GM19238 (cell line): ENCODE data around the gene PPARA.

Experiments
- DNase-seq: peaks from one replicate; pipeline ENCODE4 v3.0.0; 2011; ENCODE audit warnings: low spot score; ENCODE audit not compliant: insufficient read length

PPARA gene

DNA sequence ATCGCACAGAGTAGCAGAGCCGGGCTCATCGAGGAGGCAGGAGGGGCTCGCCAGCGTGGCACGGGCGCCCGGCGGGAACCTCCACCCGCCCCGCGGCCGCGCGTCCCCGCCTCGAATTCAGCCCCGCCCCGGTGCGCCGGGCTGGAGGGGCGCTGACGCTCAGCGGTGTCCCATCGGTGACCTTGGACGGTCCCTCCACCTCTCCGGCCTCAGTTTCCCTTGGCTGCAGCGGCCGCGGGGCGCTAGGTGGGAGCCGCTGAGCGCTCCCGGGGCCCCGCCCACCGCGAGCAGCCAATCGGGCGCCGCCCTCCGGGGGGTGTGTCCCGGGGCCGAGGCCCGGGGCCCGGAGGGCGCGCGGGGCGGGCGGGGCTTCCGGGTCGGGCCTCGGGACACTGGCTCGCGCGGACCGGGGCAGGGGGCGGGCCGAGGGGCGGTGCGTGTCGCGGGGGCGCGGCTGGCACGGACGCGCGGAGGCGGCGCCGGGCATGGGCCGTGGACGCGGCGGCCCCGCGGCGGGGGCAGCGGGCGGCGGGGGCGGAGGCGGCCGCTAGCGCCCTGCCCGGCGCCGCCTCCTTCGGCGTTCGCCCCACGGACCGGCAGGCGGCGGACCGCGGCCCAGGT lies at the start of gene PPARA:
PPARA (plus strand) TSS at position 493 of the 621 bp plus-strand sequence. CDS start 47,858 bp downstream, outside the sequence.
- peak; percentile 98 for DNase-seq

DNA sequence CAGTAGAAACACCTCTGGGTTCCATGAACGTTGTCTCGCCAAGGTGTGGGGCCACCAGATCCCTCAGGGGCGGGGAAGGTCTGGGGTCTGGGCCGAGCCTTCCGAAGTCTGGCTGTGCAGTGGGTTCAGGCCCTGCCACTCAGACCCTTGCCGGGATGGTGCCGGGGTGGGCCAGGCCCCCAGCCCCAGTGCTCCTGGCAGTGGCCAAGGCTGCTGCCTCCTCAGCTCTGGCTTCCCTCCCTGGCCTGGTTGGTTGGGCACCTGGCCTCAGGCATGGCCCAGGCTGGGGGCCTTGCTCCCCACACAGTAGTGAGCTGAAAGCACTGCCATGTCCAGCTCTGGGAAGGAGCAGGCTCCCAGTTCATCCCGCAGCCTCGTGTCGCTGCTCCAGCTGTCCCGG lies 48.2 kb upstream of the PPARA start:
- DNase-seq, result no peak

DNA sequence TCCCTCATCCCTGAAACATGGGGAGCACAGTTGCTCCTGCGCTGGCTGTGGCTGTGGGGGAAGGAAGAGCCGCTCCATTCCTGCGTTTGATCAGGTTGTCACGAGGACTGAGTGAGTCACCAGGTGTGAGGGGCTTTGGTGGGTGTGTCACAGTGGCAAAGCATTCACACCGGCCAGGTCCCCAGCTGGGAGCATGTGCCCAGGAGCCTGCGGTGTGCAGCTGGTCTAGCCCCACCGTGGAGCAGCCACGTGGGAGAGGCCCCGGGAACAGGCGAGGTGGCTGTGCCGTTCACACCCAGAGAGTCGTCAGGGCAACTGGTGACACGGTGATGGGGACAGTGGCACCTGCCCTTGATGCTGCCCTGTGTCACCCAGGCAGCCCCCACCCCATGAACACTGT lies 47.6 kb upstream of the PPARA start:
- DNase-seq, result no peak

DNA sequence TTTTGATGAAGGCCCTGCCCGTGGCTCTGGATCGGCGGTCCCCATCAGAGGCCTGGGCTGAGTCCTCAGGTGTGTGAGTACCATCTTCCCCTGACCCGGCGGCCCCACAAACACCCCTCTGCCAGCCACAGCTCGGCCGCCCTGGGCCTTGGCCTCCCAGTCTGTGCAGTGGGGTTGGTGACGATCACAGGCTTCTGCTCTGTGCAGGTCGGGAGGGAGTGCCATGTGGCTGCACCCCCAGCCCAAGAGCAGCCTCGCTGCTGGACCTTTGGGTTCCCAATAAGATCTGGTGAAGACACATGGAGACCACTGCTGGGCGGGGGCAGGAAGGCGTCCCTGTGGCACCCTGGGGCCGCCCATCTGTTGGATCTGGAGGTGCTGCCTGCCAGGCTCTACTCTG lies 47.1 kb upstream of the PPARA start:
- DNase-seq, result no peak

DNA sequence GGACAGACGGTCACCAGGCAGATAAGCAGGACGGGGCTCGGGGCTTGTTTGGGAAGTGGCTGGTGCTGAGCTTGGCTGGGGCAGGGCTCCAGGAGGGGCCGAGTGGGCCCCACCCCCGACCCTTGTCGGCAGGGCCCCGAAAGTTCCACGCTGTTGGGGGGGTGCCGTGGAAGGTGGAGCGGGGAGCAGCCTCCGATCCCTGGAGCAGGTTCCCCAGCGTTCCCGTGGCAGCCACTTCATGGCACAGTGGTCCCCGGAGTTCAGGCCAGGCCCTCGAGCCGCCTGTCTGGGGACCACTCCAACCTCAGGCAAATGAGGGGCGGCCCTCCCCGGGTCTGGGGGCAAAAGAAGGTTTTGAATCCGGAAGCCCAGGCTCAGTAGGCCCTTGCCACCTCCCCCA lies 46.7 kb upstream of the PPARA start:
- DNase-seq, result no peak

DNA sequence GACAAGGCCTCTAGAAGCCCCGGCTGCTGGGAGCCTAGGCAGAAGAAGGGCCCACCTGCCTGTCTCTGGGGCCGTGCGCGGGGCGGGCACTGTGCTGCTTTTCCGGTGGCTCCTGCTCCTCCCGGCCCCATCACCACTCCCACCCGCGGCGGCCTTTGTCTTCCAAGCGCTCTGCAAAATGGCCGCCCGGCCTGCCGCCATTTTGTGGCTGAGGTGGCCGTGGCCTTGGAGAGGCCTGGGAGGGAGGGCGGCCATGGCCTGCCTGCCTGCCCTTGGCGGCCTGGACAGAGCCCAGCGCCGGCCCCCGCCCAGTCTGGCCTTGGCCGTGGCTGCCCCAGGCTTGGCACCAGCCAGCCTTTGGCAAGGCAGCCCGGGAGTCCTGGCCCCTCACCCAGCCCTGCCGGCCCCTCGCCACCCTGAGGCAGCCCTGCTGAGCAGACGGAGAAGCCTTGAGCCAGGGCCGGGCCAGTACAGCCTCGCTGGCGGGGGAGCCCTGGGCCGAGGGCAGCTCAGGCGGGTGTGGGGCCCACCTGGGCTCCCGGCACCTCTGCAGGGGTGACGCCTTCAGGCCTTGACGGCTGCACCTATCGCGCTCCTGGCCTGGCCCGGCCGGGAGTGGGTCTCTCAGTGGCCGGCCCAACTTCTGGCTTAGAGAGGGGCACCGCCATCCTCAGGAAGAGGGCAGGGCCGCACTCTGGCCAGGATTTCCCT lies 46.0 kb upstream of the PPARA start:
- DNase-seq, result no peak

DNA sequence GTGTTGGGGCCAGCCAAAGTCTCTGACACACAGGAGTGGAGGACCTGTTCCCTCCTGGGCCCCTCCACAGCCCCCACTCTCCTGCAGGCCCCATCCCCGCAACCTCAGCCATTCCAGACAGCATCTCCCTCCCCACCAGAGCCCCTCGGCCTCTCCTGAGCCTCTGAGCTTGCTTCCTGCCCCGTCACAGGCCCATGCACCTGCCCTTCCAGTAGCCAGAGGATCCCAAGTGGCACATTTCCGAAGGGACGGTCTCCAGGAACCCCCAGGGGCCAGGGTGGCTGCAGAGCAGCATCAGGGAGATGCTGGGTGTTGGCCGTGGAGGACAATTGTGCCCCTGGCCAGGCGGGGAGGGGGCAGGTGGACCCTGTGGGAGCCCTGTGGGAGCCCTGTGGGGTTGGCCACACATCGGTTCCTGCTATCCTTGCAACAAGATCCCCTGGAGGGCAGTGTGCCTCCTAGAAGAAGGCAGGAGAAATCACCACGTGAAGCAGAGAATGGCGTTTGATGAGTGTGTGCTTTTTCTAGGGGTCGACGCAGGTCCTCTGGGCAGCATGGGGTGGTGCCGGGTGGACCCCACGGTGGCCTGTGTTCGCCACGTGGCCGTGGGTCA lies 45.3 kb upstream of the PPARA start:
- no peak for DNase-seq

DNA sequence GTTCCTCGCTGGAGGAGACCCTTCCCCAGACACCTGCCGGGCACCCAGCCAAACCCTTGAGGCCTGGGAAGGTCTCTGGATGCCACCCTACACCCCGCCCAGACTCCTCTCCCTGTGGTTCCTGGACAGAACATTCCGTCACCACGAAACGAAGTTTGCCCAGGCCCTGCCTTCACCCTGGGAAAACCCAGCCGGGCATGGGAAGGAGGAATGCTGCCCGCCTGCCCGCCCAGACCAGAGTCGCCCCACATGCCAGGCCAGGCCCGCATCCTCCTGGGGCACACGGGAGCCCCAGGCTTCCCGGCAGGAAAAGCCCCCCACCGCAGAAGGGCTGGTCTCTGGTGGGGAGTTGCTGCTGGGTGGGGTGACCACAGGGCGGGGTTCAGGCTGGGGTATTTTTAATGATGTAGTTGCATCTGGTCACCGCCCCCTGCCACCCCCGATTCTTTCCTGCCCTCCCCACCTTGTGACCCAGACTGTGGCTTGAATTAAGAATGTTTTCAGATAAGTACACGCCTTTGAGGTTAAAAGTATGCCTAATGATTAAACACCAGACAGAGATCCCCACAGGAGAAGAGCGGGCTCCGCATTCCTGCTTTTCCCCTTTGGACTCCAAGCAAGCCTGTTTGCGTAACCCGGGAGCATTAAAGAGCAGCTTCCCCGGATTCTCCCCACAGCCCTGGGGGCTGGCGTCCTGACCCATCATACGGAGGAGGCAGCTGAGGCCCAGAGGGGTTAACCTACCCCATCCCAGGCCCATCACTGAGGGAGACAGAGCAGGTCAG lies 44.6 kb upstream of the PPARA start:
- no peak for DNase-seq

DNA sequence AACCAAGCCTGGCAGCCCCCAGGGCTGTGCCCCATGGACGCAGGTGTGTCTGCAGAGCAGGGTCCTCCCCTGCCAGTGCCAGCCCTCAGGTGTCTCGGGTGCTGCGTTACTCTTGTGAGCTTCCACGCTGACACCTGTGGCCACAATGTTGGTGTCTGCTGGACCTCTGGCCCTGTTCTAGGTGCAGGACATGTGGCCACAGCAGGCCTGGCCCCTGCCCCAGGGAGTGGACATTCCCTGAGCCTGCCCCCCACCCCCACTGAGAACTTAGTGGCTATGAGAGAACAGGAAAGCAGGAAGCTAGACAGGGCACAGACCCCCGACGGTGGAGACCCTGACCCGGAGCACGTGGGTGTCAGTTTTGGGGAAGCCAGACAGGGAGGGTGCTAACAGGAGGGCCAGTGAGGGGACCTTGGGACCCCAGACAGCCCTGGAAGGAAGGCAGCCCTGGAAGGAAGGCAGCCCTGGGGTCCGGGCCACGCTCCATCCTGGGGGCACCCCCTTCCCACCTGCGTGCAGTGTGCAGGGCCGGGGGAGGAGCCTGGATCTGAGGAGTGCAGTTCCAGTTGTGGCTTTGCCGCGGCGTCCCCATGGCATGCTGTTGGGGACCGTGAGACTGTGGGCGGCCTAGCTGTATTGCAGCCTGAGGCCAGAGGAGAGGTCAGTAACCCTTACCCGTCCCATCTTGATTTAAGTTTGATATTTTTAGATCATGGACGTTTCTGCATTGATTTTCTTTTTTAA lies 43.9 kb upstream of the PPARA start:
- no peak for DNase-seq

DNA sequence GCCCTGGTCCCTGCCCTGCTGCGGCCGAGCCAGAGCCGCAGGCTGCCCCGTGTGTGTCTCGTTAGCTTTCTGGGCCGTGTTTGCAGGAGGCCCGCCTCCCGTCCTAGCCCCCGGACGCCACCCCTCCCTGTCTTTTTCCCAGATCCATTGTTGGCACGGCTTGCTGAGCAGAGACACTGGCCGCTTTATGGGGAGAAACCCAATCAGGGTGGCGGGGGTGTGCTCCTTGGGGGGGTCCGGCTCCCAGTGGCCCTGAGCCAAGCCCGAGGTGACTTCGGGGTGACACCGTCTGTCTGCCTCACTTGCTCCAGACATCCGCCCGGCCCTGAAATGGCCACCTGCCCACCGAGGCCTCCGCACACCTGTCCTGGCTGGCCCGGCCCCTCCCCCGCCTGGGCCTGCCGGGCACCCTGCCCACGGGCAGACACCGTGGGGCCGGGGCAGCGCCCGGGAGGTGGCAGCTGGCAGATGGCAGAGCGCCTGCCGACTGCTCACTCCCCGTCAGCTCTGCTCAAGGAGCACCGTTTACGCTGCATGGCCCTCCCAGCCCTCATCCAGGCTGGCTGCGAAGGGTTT lies 43.1 kb upstream of the PPARA start:
- no peak for DNase-seq

DNA sequence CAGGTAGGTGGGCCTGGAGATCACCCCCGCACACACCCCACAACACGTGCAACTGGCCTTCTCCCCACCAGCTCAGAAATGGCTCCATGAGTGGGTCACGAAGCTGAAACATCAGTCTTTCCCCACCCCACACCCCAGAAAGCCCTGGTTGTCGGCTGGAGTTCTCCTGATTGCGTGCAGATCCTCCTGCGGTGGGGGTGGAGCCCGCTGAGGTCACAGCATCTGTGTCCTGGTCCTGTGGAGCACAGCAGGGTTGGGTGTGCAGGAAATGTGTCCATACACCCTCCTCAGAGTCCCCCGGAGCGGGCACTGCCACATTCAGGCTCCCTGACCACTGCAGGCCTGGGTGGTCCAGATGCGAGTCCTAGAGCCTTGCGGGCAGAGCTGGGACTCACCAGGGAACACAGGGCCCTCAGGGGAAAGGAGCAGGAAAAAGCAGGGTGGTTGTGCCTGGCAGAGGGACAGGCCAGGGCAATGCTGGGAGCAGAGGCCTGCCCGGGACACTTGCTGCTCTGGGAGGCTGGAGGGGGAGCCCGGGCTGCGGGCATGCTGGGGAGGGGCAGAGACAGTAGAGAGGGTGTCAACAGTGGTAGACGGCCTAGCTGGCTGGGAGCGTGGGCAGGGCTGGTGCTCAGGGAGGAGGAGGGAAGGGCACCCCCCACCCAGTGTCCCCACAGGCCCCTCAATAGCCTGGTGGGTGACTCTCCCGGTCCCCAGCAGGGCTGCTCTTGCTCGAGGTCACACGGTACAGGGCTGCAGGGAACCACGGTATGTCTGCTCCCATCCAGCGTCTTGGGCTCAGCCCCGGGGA lies 42.4 kb upstream of the PPARA start:
- no peak for DNase-seq

DNA sequence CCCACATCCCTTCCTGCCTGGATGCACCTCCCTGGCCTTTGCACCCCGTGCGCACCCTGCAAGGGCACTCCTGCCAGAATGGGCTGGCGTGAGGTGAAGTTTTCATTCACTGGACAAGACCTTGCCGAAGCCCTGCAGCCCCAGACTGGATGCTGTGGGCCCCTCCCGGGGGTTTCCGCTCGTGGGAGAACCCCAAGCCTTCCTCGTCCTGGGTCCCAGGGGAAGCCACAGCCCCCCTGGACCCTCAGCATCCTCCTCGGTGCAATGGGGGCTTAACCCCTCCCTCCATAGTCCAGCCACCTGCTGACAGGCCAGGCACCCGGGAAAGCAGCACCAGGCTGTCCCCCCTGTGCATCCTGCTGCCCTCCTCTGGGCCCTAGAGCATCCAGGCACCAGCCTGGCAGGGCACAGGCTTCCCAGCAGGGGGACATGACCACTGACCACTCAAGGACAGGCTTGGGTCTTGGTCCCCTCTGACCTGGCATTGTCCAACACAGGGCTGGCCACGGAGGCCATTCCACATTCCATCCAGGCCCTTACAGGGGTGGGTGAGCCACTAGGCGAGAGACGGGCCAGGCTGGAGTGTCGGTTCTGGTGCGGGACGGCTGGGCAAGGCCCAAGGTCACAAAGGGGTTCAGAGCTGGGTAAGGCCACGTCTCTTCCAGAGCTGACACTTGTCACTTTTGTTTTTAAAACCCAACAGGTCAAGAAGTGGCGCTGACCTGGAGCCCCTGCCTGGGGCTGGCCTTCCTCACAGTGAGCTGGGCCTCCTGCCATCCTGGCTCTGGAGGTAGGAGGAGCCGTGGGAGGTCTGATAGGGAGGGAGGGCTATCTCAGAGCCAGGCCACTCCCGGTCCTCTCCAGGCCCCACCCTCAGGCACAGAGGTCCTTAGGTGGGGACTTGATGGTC lies 41.5 kb upstream of the PPARA start:
- no peak for DNase-seq

DNA sequence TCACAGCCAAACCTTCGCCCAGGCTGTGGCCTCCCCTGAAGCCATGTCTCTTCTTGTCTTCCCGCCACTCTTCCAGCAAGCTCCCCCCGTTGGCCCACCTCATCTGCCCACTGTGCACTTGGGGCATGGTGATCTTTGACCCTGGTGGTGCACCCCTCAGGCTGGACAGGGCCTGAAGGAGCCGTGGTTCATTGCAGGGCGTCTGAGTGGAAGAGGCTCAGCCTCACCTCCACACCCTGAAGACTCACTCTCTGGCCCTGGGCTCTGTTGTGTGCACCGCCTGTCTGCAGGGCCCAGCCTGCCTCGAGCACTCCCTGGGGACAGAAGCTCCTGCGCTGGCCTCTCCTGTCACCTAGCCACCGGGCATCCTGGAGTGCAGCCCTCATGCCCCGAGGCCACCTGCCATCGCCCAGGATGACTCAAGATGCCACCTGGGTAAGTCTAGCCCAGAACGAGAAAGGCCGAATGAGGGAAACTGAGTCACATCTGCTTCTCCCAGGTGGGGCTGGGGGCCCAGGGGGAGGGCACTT lies 40.8 kb upstream of the PPARA start:
- DNase-seq, result no peak

DNA sequence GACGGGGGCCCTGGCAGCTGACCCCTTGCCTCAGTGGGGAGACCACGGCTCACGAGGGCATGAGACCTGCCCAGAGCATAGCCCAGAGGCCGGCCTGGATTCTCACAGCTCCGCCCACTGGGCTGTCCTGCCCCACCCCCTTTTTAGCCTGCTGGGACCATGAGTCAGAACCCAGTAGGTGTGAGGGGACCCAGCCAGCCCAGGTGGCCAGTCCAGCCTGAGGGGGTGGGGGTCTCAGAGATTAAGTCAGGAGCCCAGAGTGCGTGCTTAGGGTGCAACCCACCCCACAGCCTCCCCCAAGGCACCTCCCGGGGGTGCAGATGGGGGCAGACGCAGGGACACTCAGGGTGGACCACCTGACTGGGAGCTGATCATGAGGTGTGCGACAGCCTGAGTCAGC lies 40.1 kb upstream of the PPARA start:
- DNase-seq, result no peak

DNA sequence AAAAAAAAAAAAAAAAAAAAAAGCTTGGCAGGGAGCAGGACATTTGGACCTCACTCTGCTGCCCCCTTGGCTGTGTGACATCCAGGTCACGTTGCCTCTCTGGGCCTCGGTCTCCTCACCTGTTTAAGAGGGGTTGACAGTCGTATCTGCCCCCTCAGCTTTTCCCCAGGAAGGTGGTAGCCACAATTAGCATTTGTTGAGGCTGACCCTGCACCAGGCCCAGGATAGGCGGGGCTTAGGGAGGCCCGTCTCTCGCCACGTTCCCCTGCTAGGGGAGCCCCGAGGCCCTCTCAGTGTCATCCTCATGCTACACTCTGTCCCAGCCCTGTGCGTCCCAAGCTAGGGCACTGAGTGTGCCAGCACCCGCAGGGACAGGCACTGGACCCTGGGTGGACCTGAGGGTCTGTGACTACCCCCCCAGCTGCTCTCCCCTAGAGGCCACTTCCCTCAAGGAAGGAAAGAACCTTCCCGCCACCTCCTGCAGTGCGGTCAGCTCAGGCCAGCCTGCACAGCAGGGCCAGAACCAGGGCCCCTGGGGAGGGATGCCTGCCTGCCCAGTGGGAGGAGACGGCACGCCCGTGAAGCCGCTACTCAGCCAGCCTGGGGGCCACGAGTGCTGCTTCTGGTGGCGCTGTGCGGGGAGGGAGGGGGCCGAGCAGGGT lies 38.5 kb upstream of the PPARA start:
- no peak for DNase-seq

DNA sequence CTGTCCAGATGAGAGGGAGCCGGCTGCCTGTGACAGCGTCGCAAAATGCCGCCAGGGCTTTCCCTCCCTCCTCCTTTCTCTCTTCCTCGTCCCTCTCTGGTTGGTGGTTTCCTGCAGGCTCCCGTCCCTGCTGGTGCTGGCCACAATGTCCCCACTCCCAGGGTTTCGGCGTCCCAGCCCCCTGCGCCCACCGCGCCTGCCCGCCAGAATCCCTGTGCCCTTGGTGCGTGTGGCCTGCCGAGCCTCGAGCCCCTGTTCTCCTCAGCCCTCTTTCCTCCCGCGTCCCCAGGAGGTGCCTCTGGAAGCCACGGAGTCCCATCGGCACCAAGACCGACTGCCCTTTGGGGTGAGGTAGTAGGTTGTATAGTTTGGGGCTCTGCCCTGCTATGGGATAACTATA lies 37.9 kb upstream of the PPARA start:
- no peak for DNase-seq

DNA sequence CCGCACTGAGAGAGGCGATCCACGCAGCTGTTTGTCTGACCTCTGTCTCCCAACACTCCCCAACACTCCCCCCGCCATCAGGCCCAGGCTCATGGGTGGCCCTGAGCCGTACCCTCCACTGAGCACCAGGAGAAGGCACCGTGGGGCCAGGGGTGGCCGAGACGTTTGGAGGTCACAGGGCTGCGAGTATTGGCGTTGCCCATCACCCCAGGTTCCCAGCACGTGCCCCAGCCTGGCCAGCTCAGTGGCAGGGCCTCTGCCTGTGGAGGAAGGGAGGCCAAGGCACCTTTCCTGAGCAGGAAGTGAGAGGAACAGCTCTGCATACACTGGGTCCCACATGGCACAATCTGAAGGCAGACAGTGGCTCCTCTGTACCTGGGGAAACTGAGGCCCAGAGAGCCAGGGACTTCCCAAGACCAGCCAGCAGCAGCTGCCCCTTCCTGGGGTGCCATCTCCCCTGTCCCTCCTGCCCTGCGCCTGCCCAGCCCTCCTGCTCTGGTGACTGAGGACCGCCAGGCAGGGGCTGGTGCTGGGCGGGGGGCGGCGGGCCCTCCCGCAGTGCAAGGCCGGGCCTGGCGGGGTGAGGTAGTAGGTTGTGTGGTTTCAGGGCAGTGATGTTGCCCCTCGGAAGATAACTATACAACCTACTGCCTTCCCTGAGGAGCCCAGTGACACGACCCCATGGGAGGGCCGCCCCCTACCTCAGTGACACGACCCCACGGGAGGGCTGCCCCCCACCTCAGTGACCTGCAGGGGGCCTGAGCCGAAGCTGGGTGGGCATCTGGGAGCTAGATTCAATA lies 37.0 kb upstream of the PPARA start:
- DNase-seq, result no peak
